Neural progenitor cell (in vitro differentiated cells): ENCODE data around the gene PCSK1. TPM values are rescaled to one million over a fixed set of nuclear protein-coding genes. Genes with fewer than 3 reads are reported as not detected.

Source experiments
- DNase-seq: peaks from one replicate; pipeline ENCODE4 v3.0.0-alpha.2; 2016; ENCODE audit warnings: low spot score
- H2AFZ ChIP-seq: fragments of 200-600 bp; sonication (generic); replicated peaks from 2 replicates; pipeline ENCODE4 v1.6.1; 2016; ENCODE audit warnings: antibody characterized with exemption
- H3F3A ChIP-seq: fragments of 200-600 bp; sonication (generic); 2 replicates; pipeline ENCODE4 v1.6.1; 2016; ENCODE audit warnings: antibody characterized with exemption, low read depth
- H3K27ac ChIP-seq: fragments of 200-600 bp; sonication (generic); 2 replicates; pipeline ENCODE4 v1.5.1; 2016; ENCODE audit warnings: mild to moderate bottlenecking
- H3K27me3 ChIP-seq: fragments of 200-600 bp; sonication (generic); 2 replicates; pipeline ENCODE4 v1.6.1; 2016; ENCODE audit warnings: mild to moderate bottlenecking, moderate library complexity
- H3K36me3 ChIP-seq: fragments of 200-600 bp; sonication (generic); 2 replicates; pipeline ENCODE4 v1.5.1; 2016
- H3K4me1 ChIP-seq: fragments of 200-600 bp; sonication (generic); 2 replicates; pipeline ENCODE4 v1.6.1; 2016; ENCODE audit warnings: mixed run types
- H3K4me2 ChIP-seq: fragments of 200-600 bp; sonication (generic); 2 replicates; pipeline ENCODE4 v1.6.1; 2016
- H3K4me3 ChIP-seq: fragments of 200-600 bp; sonication (generic); 2 replicates; pipeline ENCODE4 v1.5.1; 2016
- H3K79me2 ChIP-seq: fragments of 200-600 bp; sonication (generic); 2 replicates; pipeline ENCODE4 v1.6.1; 2016; ENCODE audit warnings: low read depth
- H3K9ac ChIP-seq: fragments of 200-600 bp; sonication (generic); 2 replicates; pipeline ENCODE4 v1.6.1; 2016
- H3K9me3 ChIP-seq: fragments of 200-600 bp; sonication (generic); 2 replicates; pipeline ENCODE4 v1.5.1; 2016; ENCODE audit warnings: low read depth
- H4K20me1 ChIP-seq: fragments of 200-600 bp; sonication (generic); 2 replicates; pipeline ENCODE4 v1.6.1; 2016; ENCODE audit warnings: low read depth
- H3K27ac Mint-ChIP-seq: 3 replicates; pipeline ENCODE4 v1.8.0; 2021; ENCODE audit warnings: mixed read lengths
- H3K27me3 Mint-ChIP-seq: 2 replicates; pipeline ENCODE4 v1.8.0; 2022; ENCODE audit warnings: low read depth, mild to moderate bottlenecking, inconsistent platforms, moderate library complexity, mixed read lengths; ENCODE audit not compliant: insufficient read depth
- H3K36me3 Mint-ChIP-seq: 3 replicates; pipeline ENCODE4 v1.8.0; 2021; ENCODE audit warnings: mixed read lengths
- H3K4me1 Mint-ChIP-seq: 3 replicates; pipeline ENCODE4 v1.8.0; 2021; ENCODE audit warnings: mixed read lengths
- H3K4me3 Mint-ChIP-seq: 3 replicates; pipeline ENCODE4 v1.8.0; 2021; ENCODE audit warnings: mild to moderate bottlenecking, moderate library complexity, mixed read lengths
- H3K9me3 Mint-ChIP-seq: 3 replicates; pipeline ENCODE4 v1.8.0; 2020; ENCODE audit warnings: mixed read lengths
- EZH2 ChIP-seq: fragments of 200-600 bp; sonication (generic); IDR thresholded peaks from 2 replicates; pipeline ENCODE4 v1.6.1; 2017; ENCODE audit warnings: antibody characterized with exemption, mild to moderate bottlenecking, moderate library complexity
- EZH2phosphoT487 ChIP-seq: fragments of 200-600 bp; sonication (generic); IDR thresholded peaks from 2 replicates; pipeline ENCODE4 v1.6.1; 2017; ENCODE audit warnings: antibody characterized with exemption
- total RNA-seq: library from RNA; depleted of rRNA; stranded (reverse); fragments of >200 nt; gene quantifications from 2 replicates; pipeline ENCODE4 v1.2.3, GENCODE V29; 2015; ENCODE audit warnings: low replicate concordance
- TF ChIP-seq, protein P1 (sequence below): fragments of 200-600 bp; sonication (generic); IDR thresholded peaks from 2 replicates; pipeline ENCODE4 v1.5.1; 2017; ENCODE audit warnings: antibody characterized with exemption, mild to moderate bottlenecking

Gene PCSK1
- total RNA-seq, 1 donor from 2014 or later, result 3.9 TPM

DNA sequence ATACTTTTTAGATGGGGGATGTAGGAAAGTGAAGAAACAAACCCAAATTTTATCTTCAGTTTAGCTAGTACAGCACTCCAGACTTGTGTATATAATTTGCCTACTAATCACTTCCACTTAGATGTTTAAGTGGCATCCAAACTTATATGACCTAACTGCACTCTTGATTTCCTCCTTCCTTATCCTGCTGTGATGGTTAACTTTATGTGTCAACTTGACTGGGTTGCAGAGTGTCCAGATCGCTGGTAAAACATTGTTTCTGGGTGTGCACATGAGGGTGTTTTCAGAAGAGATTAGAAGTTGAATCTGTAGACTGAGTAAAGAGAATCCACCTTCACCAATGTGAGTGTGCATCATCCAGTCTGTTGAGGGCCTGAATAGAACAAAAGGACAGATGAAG, 79.8 kb downstream of the PCSK1 start:
- DNase-seq, result no peak
- Mint-ChIP-seq H3K27me3 (peaks cover 4% of the 10 kb centered on the region), H3K4me1 (peaks cover 7% of the 10 kb centered on the region), H3K27ac (no peak overlapping the region), H3K9me3 (peaks cover 8% of the 10 kb centered on the region), H3K4me3 (no peak overlapping the region), H3K36me3 (no peaks in the 10 kb centered on the region)
- Histone ChIP-seq H3K4me3 (no peak overlapping the region), H3K4me1 (no peaks in the 10 kb centered on the region), H3K27me3 (no peaks in the 10 kb centered on the region), H3K4me2 (no peak overlapping the region), H3K9me3 (no peaks in the 10 kb centered on the region), H3K9ac (no peak overlapping the region), H3F3A (no peaks in the 10 kb centered on the region), H3K79me2 (no peaks in the 10 kb centered on the region), H4K20me1 (no peaks in the 10 kb centered on the region), H2AFZ (no peak overlapping the region), H3K36me3 (no peaks in the 10 kb centered on the region), H3K27ac (no peak overlapping the region)
- TF ChIP-seq EZH2, result no peak
- TF ChIP-seq EZH2phosphoT487, result no peak
- TF ChIP-seq, protein P1, sequence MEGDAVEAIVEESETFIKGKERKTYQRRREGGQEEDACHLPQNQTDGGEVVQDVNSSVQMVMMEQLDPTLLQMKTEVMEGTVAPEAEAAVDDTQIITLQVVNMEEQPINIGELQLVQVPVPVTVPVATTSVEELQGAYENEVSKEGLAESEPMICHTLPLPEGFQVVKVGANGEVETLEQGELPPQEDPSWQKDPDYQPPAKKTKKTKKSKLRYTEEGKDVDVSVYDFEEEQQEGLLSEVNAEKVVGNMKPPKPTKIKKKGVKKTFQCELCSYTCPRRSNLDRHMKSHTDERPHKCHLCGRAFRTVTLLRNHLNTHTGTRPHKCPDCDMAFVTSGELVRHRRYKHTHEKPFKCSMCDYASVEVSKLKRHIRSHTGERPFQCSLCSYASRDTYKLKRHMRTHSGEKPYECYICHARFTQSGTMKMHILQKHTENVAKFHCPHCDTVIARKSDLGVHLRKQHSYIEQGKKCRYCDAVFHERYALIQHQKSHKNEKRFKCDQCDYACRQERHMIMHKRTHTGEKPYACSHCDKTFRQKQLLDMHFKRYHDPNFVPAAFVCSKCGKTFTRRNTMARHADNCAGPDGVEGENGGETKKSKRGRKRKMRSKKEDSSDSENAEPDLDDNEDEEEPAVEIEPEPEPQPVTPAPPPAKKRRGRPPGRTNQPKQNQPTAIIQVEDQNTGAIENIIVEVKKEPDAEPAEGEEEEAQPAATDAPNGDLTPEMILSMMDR, result no peak

DNA sequence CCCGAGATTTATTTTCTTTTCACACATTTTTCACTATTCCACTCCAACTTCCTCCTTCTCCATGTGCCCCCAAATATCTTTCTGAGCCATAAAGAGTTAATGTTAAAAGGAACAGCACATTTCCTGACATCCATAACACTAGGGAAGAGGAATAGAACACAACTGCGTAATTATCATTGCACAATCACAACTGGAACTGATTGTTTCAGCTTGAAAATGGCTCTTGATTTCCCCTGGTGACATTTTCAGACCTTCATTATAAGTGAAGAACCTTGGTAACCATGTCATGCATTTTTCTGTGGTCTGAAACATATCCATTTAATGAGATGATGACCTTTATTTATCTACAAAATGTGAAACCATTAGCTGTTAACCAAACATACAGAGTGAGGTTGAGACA, 82.4 kb downstream of the PCSK1 start:
- H3K36me3 Mint-ChIP-seq, result no peaks in the 10 kb centered on the region
- Histone ChIP-seq H4K20me1 (no peaks in the 10 kb centered on the region), H3K9me3 (no peaks in the 10 kb centered on the region), H3K79me2 (no peaks in the 10 kb centered on the region), H3K9ac (no peak overlapping the region), H3K4me1 (no peaks in the 10 kb centered on the region), H3F3A (no peaks in the 10 kb centered on the region), H3K36me3 (no peaks in the 10 kb centered on the region), H3K27me3 (no peaks in the 10 kb centered on the region), H3K27ac (no peak overlapping the region), H2AFZ (no peak overlapping the region), H3K4me3 (no peak overlapping the region), H3K4me2 (no peak overlapping the region)
- H3K27me3 Mint-ChIP-seq, result no peaks in the 10 kb centered on the region
- DNase-seq, result no peak
- TF ChIP-seq EZH2 (no peak), EZH2phosphoT487 (no peak)
- TF ChIP-seq, protein P1, result no peak
- no peak overlapping the region for H3K27ac Mint-ChIP-seq
- H3K4me1 Mint-ChIP-seq, result peaks cover 7% of the 10 kb centered on the region
- H3K9me3 Mint-ChIP-seq, result no peaks in the 10 kb centered on the region
- H3K4me3 Mint-ChIP-seq, result no peak overlapping the region

DNA sequence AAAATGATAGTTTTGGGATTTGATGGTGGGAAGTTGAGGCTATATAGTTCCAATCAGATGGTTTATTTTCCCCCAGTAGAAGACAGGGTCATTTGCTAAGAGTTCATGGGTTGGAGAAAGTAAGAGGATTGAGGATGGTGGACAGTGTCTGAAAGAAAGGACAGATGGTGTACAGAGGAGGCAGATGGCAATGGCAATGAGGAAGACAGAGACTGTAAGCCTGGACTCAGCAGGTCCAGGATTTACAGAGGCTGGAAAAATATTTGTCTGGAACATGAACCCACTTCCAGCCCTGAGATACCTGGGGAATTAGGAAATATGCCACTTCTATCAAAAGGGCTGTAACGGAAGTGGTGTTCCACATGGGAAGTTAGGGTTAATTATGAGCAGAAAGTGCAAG, 84.5 kb downstream of the PCSK1 start:
- Histone ChIP-seq H3K36me3 (no peaks in the 10 kb centered on the region), H3K4me1 (no peaks in the 10 kb centered on the region), H3F3A (no peaks in the 10 kb centered on the region), H3K4me3 (no peak overlapping the region), H3K27ac (no peak overlapping the region), H2AFZ (no peak overlapping the region), H3K9me3 (no peaks in the 10 kb centered on the region), H3K27me3 (no peaks in the 10 kb centered on the region), H3K9ac (no peak overlapping the region), H4K20me1 (no peaks in the 10 kb centered on the region), H3K79me2 (no peaks in the 10 kb centered on the region), H3K4me2 (no peak overlapping the region)
- Mint-ChIP-seq H3K9me3 (no peaks in the 10 kb centered on the region), H3K4me3 (no peak overlapping the region), H3K36me3 (no peaks in the 10 kb centered on the region), H3K27me3 (no peaks in the 10 kb centered on the region), H3K27ac (no peak overlapping the region), H3K4me1 (peaks cover 2% of the 10 kb centered on the region)
- DNase-seq, result no peak
- TF ChIP-seq EZH2phosphoT487 (no peak), EZH2 (no peak)
- TF ChIP-seq, protein P1, result no peak
